ENCODE results near the gene SSNA1. TPM values are rescaled to one million over a fixed set of nuclear protein-coding genes. Genes with fewer than 3 reads are reported as not detected.

Gene SSNA1
- total RNA-seq, 1 donor from 2014 or later = 97.9 TPM

DNA sequence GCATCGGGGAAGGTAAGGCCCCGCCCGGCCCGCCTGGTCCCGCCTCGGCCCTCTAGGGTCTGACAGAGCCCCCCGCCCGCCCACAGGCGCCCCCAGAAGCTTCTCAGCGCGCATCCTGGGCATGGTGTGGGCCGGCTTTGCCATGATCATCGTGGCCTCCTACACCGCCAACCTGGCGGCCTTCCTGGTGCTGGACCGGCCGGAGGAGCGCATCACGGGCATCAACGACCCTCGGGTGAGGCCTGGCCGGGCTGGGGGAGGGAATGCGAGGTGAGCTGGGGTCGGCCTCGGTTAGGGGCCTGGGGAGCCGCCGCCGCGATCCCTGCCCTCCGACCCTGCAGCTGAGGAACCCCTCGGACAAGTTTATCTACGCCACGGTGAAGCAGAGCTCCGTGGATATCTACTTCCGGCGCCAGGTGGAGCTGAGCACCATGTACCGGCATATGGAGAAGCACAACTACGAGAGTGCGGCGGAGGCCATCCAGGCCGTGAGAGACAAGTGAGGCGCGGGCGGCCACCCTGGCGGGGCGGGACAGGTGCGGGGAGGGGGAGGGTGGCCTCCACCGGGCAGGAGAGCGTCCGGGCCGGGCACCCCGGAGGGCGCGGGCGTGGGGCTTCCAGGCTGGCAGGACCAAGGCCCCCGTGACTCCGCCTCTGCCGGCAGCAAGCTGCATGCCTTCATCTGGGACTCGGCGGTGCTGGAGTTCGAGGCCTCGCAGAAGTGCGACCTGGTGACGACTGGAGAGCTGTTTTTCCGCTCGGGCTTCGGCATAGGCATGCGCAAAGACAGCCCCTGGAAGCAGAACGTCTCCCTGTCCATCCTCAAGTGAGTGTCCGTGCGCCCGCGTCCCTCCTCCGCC lies 25.7 kb upstream of the SSNA1 start:
- FAIRE-seq = no peak
- no peaks in the 10 kb centered on the region for H3K36me3 ChIP-seq (ENCODE audit: control insufficient read depth, insufficient read depth, low read length)
- H3K27me3 ChIP-seq (ENCODE audit: control insufficient read depth, insufficient read depth, low read length) = peaks cover 20% of the 10 kb centered on the region
- TF ChIP-seq, protein P1, sequence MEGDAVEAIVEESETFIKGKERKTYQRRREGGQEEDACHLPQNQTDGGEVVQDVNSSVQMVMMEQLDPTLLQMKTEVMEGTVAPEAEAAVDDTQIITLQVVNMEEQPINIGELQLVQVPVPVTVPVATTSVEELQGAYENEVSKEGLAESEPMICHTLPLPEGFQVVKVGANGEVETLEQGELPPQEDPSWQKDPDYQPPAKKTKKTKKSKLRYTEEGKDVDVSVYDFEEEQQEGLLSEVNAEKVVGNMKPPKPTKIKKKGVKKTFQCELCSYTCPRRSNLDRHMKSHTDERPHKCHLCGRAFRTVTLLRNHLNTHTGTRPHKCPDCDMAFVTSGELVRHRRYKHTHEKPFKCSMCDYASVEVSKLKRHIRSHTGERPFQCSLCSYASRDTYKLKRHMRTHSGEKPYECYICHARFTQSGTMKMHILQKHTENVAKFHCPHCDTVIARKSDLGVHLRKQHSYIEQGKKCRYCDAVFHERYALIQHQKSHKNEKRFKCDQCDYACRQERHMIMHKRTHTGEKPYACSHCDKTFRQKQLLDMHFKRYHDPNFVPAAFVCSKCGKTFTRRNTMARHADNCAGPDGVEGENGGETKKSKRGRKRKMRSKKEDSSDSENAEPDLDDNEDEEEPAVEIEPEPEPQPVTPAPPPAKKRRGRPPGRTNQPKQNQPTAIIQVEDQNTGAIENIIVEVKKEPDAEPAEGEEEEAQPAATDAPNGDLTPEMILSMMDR (IDR thresholded peaks at IDR 0.05; ENCODE audit: insufficient read depth, low read length, severe bottlenecking) = peak; percentile 32
- peak overlapping the region; percentile 31 for H3K4me3 ChIP-seq (ENCODE audit: low read depth, low read length)
- no peak for DNase-seq (ENCODE audit: low read depth)

DNA sequence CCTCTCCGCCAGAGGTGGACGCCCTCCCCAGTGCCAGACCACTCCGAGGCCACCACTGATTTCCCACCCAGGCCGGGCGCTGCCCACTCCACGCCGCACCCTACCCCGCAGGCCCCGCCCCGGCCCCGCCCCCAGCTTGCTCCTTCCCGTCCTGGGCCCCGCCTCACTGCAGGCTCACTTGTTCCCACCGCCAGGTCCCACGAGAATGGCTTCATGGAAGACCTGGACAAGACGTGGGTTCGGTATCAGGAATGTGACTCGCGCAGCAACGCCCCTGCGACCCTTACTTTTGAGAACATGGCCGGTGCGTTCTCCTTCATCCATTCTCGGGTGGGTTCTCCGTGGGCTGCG lies 25.1 kb upstream of the SSNA1 start:
- no peak for FAIRE-seq
- Histone ChIP-seq H3K36me3 (ENCODE audit: control insufficient read depth, insufficient read depth, low read length) (no peaks in the 10 kb centered on the region), H3K27me3 (ENCODE audit: control insufficient read depth, insufficient read depth, low read length) (peaks cover 22% of the 10 kb centered on the region), H3K4me3 (ENCODE audit: low read depth, low read length) (peak overlapping the region; percentile 31)
- no peak for DNase-seq (ENCODE audit: low read depth)
- TF ChIP-seq, protein P1 (IDR thresholded peaks at IDR 0.05; ENCODE audit: insufficient read depth, low read length, severe bottlenecking) = no peak

DNA sequence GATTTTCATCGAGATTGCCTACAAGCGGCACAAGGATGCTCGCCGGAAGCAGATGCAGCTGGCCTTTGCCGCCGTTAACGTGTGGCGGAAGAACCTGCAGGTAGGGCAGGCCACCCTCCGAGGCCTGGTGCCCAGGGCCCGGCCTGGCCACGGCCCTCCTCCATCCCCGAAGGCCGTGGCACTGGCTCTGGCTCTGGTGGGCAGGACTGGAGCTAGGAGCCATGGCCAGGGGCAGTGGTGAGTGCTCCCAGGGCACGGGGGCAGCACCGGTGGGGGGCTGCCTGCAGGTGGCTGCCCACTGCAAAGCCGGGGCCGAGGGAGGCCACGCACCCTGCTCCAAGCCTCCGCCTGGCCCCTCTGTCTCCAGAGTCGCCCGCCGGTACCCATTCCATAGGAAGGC lies 24.7 kb upstream of the SSNA1 start:
- Histone ChIP-seq H3K27me3 (ENCODE audit: control insufficient read depth, insufficient read depth, low read length) (peaks cover 22% of the 10 kb centered on the region), H3K36me3 (ENCODE audit: control insufficient read depth, insufficient read depth, low read length) (no peaks in the 10 kb centered on the region), H3K4me3 (ENCODE audit: low read depth, low read length) (no peak overlapping the region)
- no peak for FAIRE-seq
- TF ChIP-seq, protein P1 (IDR thresholded peaks at IDR 0.05; ENCODE audit: insufficient read depth, low read length, severe bottlenecking) = no peak
- no peak for DNase-seq (ENCODE audit: low read depth)

DNA sequence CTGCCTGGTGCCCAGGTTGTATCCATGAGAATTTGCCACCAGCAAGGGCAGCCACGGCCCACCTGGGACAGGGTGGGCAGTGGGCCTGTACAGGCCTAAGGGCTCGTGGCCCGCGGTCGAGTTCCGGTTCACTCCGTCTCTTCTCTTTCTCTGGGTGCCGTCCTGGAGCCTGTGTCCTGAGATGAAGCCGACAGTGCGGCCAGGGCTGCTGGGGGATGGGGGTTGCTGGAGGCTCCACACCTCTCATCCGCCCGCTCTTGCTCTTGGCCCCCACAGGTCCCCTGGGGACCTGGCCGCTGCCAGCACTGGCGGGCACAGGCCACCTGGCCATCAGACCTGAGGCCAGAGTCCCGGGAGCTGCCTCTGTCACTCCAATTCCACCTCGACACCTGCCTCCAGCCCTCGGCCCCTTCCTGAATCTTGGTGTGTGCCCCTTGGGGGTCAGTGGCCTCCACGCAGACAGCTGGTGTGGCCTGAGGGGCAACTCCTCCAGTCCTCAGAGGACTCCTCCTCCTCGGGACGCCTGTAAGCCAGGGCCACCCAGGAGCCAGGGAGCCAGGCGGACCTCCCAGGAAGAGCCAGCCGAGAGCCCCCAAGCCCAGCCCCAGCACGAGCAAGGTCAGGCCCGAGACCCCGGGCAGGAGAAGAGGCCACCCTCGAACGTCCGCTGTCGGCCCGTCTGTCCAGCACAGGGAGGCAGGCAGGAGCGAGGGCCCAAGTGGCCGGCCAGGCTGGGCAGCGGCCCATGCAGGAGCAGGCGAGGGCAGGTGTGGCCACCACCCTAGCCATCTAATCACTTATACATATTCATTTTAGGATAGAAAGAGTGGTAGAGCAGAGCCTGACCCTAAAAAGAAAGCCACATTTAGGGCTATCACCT lies 23.9 kb upstream of the SSNA1 start:
- Histone ChIP-seq H3K27me3 (ENCODE audit: control insufficient read depth, insufficient read depth, low read length) (peaks cover 20% of the 10 kb centered on the region), H3K4me3 (ENCODE audit: low read depth, low read length) (no peak overlapping the region), H3K36me3 (ENCODE audit: control insufficient read depth, insufficient read depth, low read length) (no peaks in the 10 kb centered on the region)
- TF ChIP-seq, protein P1 (IDR thresholded peaks at IDR 0.05; ENCODE audit: insufficient read depth, low read length, severe bottlenecking) = no peak
- DNase-seq (ENCODE audit: low read depth) = no peak
- FAIRE-seq = no peak

DNA sequence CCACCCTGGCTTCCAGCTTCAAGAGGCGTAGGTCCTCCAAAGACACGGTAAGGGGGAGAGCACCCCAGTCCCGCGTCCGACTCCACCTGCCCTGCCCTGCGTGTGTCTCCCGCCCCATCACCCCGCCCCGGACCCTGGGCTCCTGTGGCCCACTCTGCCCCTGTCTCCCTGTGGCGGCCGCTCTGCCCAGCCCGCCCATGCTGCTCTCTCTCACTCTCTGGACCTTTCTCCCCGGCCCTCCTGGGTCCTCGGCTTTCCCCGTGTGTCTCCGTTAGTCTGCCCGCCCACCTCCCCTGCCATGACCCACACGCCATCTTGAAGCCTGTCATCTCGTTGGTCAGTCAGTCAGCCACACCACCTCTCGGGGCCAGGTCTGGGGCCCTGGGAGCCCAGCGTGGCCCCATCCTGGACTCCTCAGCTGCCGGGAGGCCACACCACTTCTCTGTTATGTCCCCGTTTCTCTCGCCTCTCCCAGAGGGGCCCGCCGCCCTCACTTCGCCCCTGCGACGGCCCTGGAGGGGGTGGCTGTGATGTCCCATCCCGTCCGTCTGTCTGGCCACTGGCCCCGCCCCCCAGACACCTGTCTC lies 23.1 kb upstream of the SSNA1 start:
- FAIRE-seq (no peak), DNase-seq (ENCODE audit: low read depth) (no peak)
- TF ChIP-seq, protein P1 (IDR thresholded peaks at IDR 0.05; ENCODE audit: insufficient read depth, low read length, severe bottlenecking) = no peak
- H3K27me3 ChIP-seq (ENCODE audit: control insufficient read depth, insufficient read depth, low read length) = peaks cover 21% of the 10 kb centered on the region
- H3K4me3 ChIP-seq (ENCODE audit: low read depth, low read length) = no peak overlapping the region
- no peaks in the 10 kb centered on the region for H3K36me3 ChIP-seq (ENCODE audit: control insufficient read depth, insufficient read depth, low read length)
